Measurements from ENCODE around the gene ARSJ.

ARSJ gene

GRCh38 chr4:113981591-113981990, 2.1 kb upstream of the ARSJ start:
- H3K27ac ChIP-seq (ENCODE audit: low read length) = no peak overlapping the region

GRCh38 chr4:113979905-113980615, 613 bp upstream of the ARSJ start:
- no peaks in the 10 kb centered on the region for H3K9me3 ChIP-seq (ENCODE audit: control insufficient read depth in 1 of 2, low read length in 2 of 2)

More at GRCh38 chr4:113981591-113981990, 2.1 kb upstream of the ARSJ start:
- Histone ChIP-seq H3K36me3 (ENCODE audit: control insufficient read depth in 1 of 2, insufficient read depth in 2 of 2, low read length in 2 of 2) (peaks cover 0 to 4% of the 10 kb centered on the region in 2 donors), H3K9me3 (ENCODE audit: control insufficient read depth in 1 of 2, low read length in 2 of 2) (no peaks in the 10 kb centered on the region), H3K4me3 (ENCODE audit: low read depth in 1 of 2, low read length in 2 of 2) (no peak overlapping the region), H3K27me3 (ENCODE audit: low read depth, low read length) (no peaks in the 10 kb centered on the region), H3K4me1 (ENCODE audit: control insufficient read depth in 1 of 2, insufficient read depth in 2 of 2, low read length in 2 of 2) (no peaks in the 10 kb centered on the region)

GRCh38 chr4:113978561-113979147, 793 bp downstream of the ARSJ start:
- peak overlapping the region; percentile 75 for H3K27ac ChIP-seq (ENCODE audit: low read length)
- peaks cover 0 to 5% of the 10 kb centered on the region in 2 donors for H3K4me1 ChIP-seq (ENCODE audit: control insufficient read depth in 1 of 2, insufficient read depth in 2 of 2, low read length in 2 of 2)
- H3K27me3 ChIP-seq (ENCODE audit: low read depth, low read length) = no peaks in the 10 kb centered on the region
- H3K4me3 ChIP-seq (ENCODE audit: low read depth in 1 of 2, low read length in 2 of 2) = peak overlapping the region; percentile 77 to 81
- peaks cover 0 to 4% of the 10 kb centered on the region in 2 donors for H3K9me3 ChIP-seq (ENCODE audit: control insufficient read depth in 1 of 2, low read length in 2 of 2)
- peaks cover 0 to 4% of the 10 kb centered on the region in 2 donors for H3K36me3 ChIP-seq (ENCODE audit: control insufficient read depth in 1 of 2, insufficient read depth in 2 of 2, low read length in 2 of 2)

More at GRCh38 chr4:113979905-113980615, 613 bp upstream of the ARSJ start:
- peak overlapping the region; percentile 75 for H3K27ac ChIP-seq (ENCODE audit: low read length)
- H3K36me3 ChIP-seq (ENCODE audit: control insufficient read depth in 1 of 2, insufficient read depth in 2 of 2, low read length in 2 of 2) = peaks cover 0 to 4% of the 10 kb centered on the region in 2 donors
- H3K4me1 ChIP-seq (ENCODE audit: control insufficient read depth in 1 of 2, insufficient read depth in 2 of 2, low read length in 2 of 2) = peaks cover 0 to 5% of the 10 kb centered on the region in 2 donors
- no peaks in the 10 kb centered on the region for H3K27me3 ChIP-seq (ENCODE audit: low read depth, low read length)
- peak overlapping the region; percentile 77 to 81 for H3K4me3 ChIP-seq (ENCODE audit: low read depth in 1 of 2, low read length in 2 of 2)

- Histone ChIP-seq H3K27me3 (ENCODE audit: low read depth, low read length) (no peaks in the 10 kb centered on the region), H3K4me3 (ENCODE audit: low read depth in 1 of 2, low read length in 2 of 2) (peak overlapping the region; percentile 77 to 81), H3K9me3 (ENCODE audit: control insufficient read depth in 1 of 2, low read length in 2 of 2) (peaks cover 0 to 4% of the 10 kb centered on the region in 2 donors), H3K4me1 (ENCODE audit: control insufficient read depth in 1 of 2, insufficient read depth in 2 of 2, low read length in 2 of 2) (peaks cover 0 to 5% of the 10 kb centered on the region in 2 donors), H3K27ac (ENCODE audit: low read length) (peak overlapping the region; percentile 75), H3K36me3 (ENCODE audit: control insufficient read depth in 1 of 2, insufficient read depth in 2 of 2, low read length in 2 of 2) (peaks cover 0 to 4% of the 10 kb centered on the region in 2 donors)
Observed at GRCh38 chr4:113978105-113978504, 1.3 kb downstream of the ARSJ start.

- H3K27me3 ChIP-seq (ENCODE audit: low read depth, low read length) = no peaks in the 10 kb centered on the region
- H3K27ac ChIP-seq (ENCODE audit: low read length) = peak overlapping the region; percentile 13
- H3K9me3 ChIP-seq (ENCODE audit: control insufficient read depth in 1 of 2, low read length in 2 of 2) = peaks cover 0 to 4% of the 10 kb centered on the region in 2 donors
- H3K4me1 ChIP-seq (ENCODE audit: control insufficient read depth in 1 of 2, insufficient read depth in 2 of 2, low read length in 2 of 2) = peaks cover 0 to 5% of the 10 kb centered on the region in 2 donors
- peak overlapping the region; percentile 77 to 81 for H3K4me3 ChIP-seq (ENCODE audit: low read depth in 1 of 2, low read length in 2 of 2)
- H3K36me3 ChIP-seq (ENCODE audit: control insufficient read depth in 1 of 2, insufficient read depth in 2 of 2, low read length in 2 of 2) = peaks cover 0 to 4% of the 10 kb centered on the region in 2 donors
Observed at GRCh38 chr4:113977526-113977855, 2.0 kb downstream of the ARSJ start.

GRCh38 chr4:113976741-113977525, 2.5 kb downstream of the ARSJ start:
- peaks cover 0 to 5% of the 10 kb centered on the region in 2 donors for H3K4me1 ChIP-seq (ENCODE audit: control insufficient read depth in 1 of 2, insufficient read depth in 2 of 2, low read length in 2 of 2)
- H3K4me3 ChIP-seq (ENCODE audit: low read depth in 1 of 2, low read length in 2 of 2) = peak overlapping the region; percentile 77 to 81
- H3K9me3 ChIP-seq (ENCODE audit: control insufficient read depth in 1 of 2, low read length in 2 of 2) = peaks cover 0 to 4% of the 10 kb centered on the region in 2 donors
- no peaks in the 10 kb centered on the region for H3K27me3 ChIP-seq (ENCODE audit: low read depth, low read length)
- H3K36me3 ChIP-seq (ENCODE audit: control insufficient read depth in 1 of 2, insufficient read depth in 2 of 2, low read length in 2 of 2) = peaks cover 0 to 4% of the 10 kb centered on the region in 2 donors
- H3K27ac ChIP-seq (ENCODE audit: low read length) = peak overlapping the region; percentile 13

- Histone ChIP-seq H3K4me3 (ENCODE audit: low read depth in 1 of 2, low read length in 2 of 2) (peak overlapping the region in 1 of 2 donors; percentile 41), H3K4me1 (ENCODE audit: control insufficient read depth in 1 of 2, insufficient read depth in 2 of 2, low read length in 2 of 2) (peaks cover 0 to 5% of the 10 kb centered on the region in 2 donors), H3K27ac (ENCODE audit: low read length) (no peak overlapping the region), H3K36me3 (ENCODE audit: control insufficient read depth in 1 of 2, insufficient read depth in 2 of 2, low read length in 2 of 2) (peaks cover 0 to 4% of the 10 kb centered on the region in 2 donors), H3K9me3 (ENCODE audit: control insufficient read depth in 1 of 2, low read length in 2 of 2) (peaks cover 0 to 4% of the 10 kb centered on the region in 2 donors), H3K27me3 (ENCODE audit: low read depth, low read length) (no peaks in the 10 kb centered on the region)
Observed at GRCh38 chr4:113975578-113975977, 3.9 kb downstream of the ARSJ start.

GRCh38 chr4:113974467-113974866, 5.0 kb downstream of the ARSJ start:
- H3K4me3 ChIP-seq (ENCODE audit: low read depth in 1 of 2, low read length in 2 of 2) = no peak overlapping the region

GRCh38 chr4:113973345-113973744, 6.1 kb downstream of the ARSJ start:
- Histone ChIP-seq H3K4me1 (ENCODE audit: control insufficient read depth in 1 of 2, insufficient read depth in 2 of 2, low read length in 2 of 2) (peaks cover 0 to 5% of the 10 kb centered on the region in 2 donors), H3K27ac (ENCODE audit: low read length) (no peak overlapping the region), H3K36me3 (ENCODE audit: control insufficient read depth in 1 of 2, insufficient read depth in 2 of 2, low read length in 2 of 2) (no peaks in the 10 kb centered on the region), H3K9me3 (ENCODE audit: control insufficient read depth in 1 of 2, low read length in 2 of 2) (peaks cover 0 to 4% of the 10 kb centered on the region in 2 donors), H3K4me3 (ENCODE audit: low read depth in 1 of 2, low read length in 2 of 2) (no peak overlapping the region), H3K27me3 (ENCODE audit: low read depth, low read length) (no peaks in the 10 kb centered on the region)

More at GRCh38 chr4:113974467-113974866, 5.0 kb downstream of the ARSJ start:
- peaks cover 0 to 4% of the 10 kb centered on the region in 2 donors for H3K36me3 ChIP-seq (ENCODE audit: control insufficient read depth in 1 of 2, insufficient read depth in 2 of 2, low read length in 2 of 2)
- no peak overlapping the region for H3K27ac ChIP-seq (ENCODE audit: low read length)
- H3K9me3 ChIP-seq (ENCODE audit: control insufficient read depth in 1 of 2, low read length in 2 of 2) = peaks cover 0 to 4% of the 10 kb centered on the region in 2 donors
- peaks cover 0 to 5% of the 10 kb centered on the region in 2 donors for H3K4me1 ChIP-seq (ENCODE audit: control insufficient read depth in 1 of 2, insufficient read depth in 2 of 2, low read length in 2 of 2)
- H3K27me3 ChIP-seq (ENCODE audit: low read depth, low read length) = no peaks in the 10 kb centered on the region

- no peaks in the 10 kb centered on the region for H3K27me3 ChIP-seq (ENCODE audit: low read depth, low read length)
- H3K27ac ChIP-seq (ENCODE audit: low read length) = no peak overlapping the region
- H3K4me3 ChIP-seq (ENCODE audit: low read depth in 1 of 2, low read length in 2 of 2) = no peak overlapping the region
Observed at GRCh38 chr4:113972781-113973180, 6.7 kb downstream of the ARSJ start.

More at GRCh38 chr4:113972781-113973180, 6.7 kb downstream of the ARSJ start:
- Histone ChIP-seq H3K4me1 (ENCODE audit: control insufficient read depth in 1 of 2, insufficient read depth in 2 of 2, low read length in 2 of 2) (peaks cover 0 to 5% of the 10 kb centered on the region in 2 donors), H3K9me3 (ENCODE audit: control insufficient read depth in 1 of 2, low read length in 2 of 2) (peaks cover 0 to 4% of the 10 kb centered on the region in 2 donors), H3K36me3 (ENCODE audit: control insufficient read depth in 1 of 2, insufficient read depth in 2 of 2, low read length in 2 of 2) (no peaks in the 10 kb centered on the region)

All from muscle layer of duodenum (tissue), 2 donors.